ENCODE data around the gene TMEM8B.
A peak's percentile ranks its signal among the peaks of the same experiment; 100 is the strongest.

The TMEM8B gene

GRCh38 chr9:35834260-35835215, 5.5 kb downstream of the TMEM8B start:
- peak overlapping the region in 3 of 21 experiments; percentile 24 to 30 (median 30) for H3K27ac ChIP-seq
- no peak overlapping the region for H3K4me3 ChIP-seq

- Histone ChIP-seq H3K27ac (no peak overlapping the region), H3K4me3 (no peak overlapping the region)
Observed at GRCh38 chr9:35835216-35835632, 6.2 kb downstream of the TMEM8B start.

GRCh38 chr9:35835766-35836165, 6.7 kb downstream of the TMEM8B start:
- Histone ChIP-seq H3K4me3 (no peak overlapping the region), H3K27ac (no peak overlapping the region)

GRCh38 chr9:35836595-35836994, 7.6 kb downstream of the TMEM8B start:
- Histone ChIP-seq H3K27ac (no peak overlapping the region), H3K4me3 (no peak overlapping the region)

GRCh38 chr9:35839926-35840325, 10.9 kb downstream of the TMEM8B start:
- Histone ChIP-seq H3K4me3 (no peak overlapping the region), H3K27ac (no peak overlapping the region)

GRCh38 chr9:35840881-35841644, 12.0 kb downstream of the TMEM8B start:
- Histone ChIP-seq H3K4me3 (no peak overlapping the region), H3K27ac (peak overlapping the region in 2 of 21 experiments; percentile 8 to 11)

GRCh38 chr9:35841645-35841900, 12.5 kb downstream of the TMEM8B start:
- Histone ChIP-seq H3K4me3 (no peak overlapping the region), H3K27ac (no peak overlapping the region)

GRCh38 chr9:35842020-35842745, 13.2 kb downstream of the TMEM8B start:
- Histone ChIP-seq H3K27ac (peak overlapping the region in 1 of 21 experiments; percentile 8), H3K4me3 (no peak overlapping the region)

GRCh38 chr9:35842795-35843194, 13.8 kb downstream of the TMEM8B start:
- Histone ChIP-seq H3K4me3 (no peak overlapping the region), H3K27ac (peak overlapping the region in 1 of 21 experiments; percentile 8)

GRCh38 chr9:35844628-35845270, 15.7 kb downstream of the TMEM8B start:
- Histone ChIP-seq H3K4me3 (no peak overlapping the region), H3K27ac (peak overlapping the region in 8 of 21 experiments; percentile 3 to 66 (median 54))

- peak overlapping the region in 11 of 21 experiments; percentile 17 to 71 (median 43) for H3K27ac ChIP-seq
- no peak overlapping the region for H3K4me3 ChIP-seq
Observed at GRCh38 chr9:35845824-35846771, 17.1 kb downstream of the TMEM8B start.

- H3K27ac ChIP-seq: peak overlapping the region in 7 of 21 experiments; percentile 16 to 67 (median 37)
- H3K4me3 ChIP-seq: no peak overlapping the region
Observed at GRCh38 chr9:35847792-35848572, 19.0 kb downstream of the TMEM8B start.

GRCh38 chr9:35852267-35852815, 23.3 kb downstream of the TMEM8B start:
- H3K27ac ChIP-seq: no peak overlapping the region

GRCh38 chr9:35852876-35853865, 24.1 kb downstream of the TMEM8B start:
- no peak overlapping the region for H3K4me3 ChIP-seq
- H3K27ac ChIP-seq: no peak overlapping the region

More at GRCh38 chr9:35852267-35852815, 23.3 kb downstream of the TMEM8B start:
- H3K4me3 ChIP-seq: no peak overlapping the region

- Histone ChIP-seq H3K4me3 (no peak overlapping the region), H3K27ac (no peak overlapping the region)
Observed at GRCh38 chr9:35854091-35854762, 25.2 kb downstream of the TMEM8B start.

- H3K4me3 ChIP-seq: no peak overlapping the region
- no peak overlapping the region for H3K27ac ChIP-seq
Observed at GRCh38 chr9:35856206-35856605, 27.2 kb downstream of the TMEM8B start.

All from skin epidermis (tissue), 12 donors.